H1 (cell line): ENCODE measurements around the gene ZNF292. TPM values are rescaled to one million over a fixed set of nuclear protein-coding genes. Genes with fewer than 3 reads are reported as not detected.

ENCODE experiments used
- ATF3 ChIP-seq: IDR thresholded peaks from 2 replicates; pipeline ENCODE4 v1.6.1; 2011; ENCODE audit warnings: low read depth, mild to moderate bottlenecking, low read length; ENCODE audit not compliant: insufficient read depth
- CHD7 ChIP-seq: fragments of 300-600 bp; sonication (generic); IDR thresholded peaks from 2 replicates; pipeline ENCODE4 v1.7.1; 2012; ENCODE audit warnings: low read length, moderate library complexity, mild to moderate bottlenecking, inconsistent platforms; ENCODE audit not compliant: insufficient replicate concordance
- CREB1 ChIP-seq: IDR thresholded peaks from 2 replicates; pipeline ENCODE4 v1.6.1; 2012; ENCODE audit warnings: inconsistent platforms
- CTCF ChIP-seq, 3 experiments: IDR thresholded peaks; 1 replicate in 2 of 3; 2 replicates in 1 of 3; pipeline versions ENCODE4 v1.5.1 to v1.6.1; 2011; ENCODE audit warnings: low read length in 3 of 3, mild to moderate bottlenecking in 3 of 3, inconsistent platforms in 2 of 3, low read depth in 1 of 3, moderate library complexity in 1 of 3; ENCODE audit not compliant: insufficient read depth in 1 of 3; ENCODE audit errors: control extremely low read depth in 1 of 3
- RAD21 ChIP-seq, 2 experiments: IDR thresholded peaks in 1 of 2; conservative IDR thresholded peaks in 1 of 2; 2 replicates each; pipeline ENCODE4 v1.6.1; 2011; ENCODE audit warnings: low read depth in 2 of 2, low read length in 2 of 2, improper control_type of control experiment in 1 of 2, inconsistent platforms in 1 of 2, mild to moderate bottlenecking in 1 of 2, moderate library complexity in 1 of 2
- SIRT6 ChIP-seq: IDR thresholded peaks from one replicate; pipeline ENCODE4 v1.7.1; 2012; ENCODE audit warnings: low read length, inconsistent platforms
- ZNF274 ChIP-seq: IDR thresholded peaks from 2 replicates; pipeline ENCODE4 v1.7.0; 2012; ENCODE audit warnings: low read length, borderline replicate concordance; ENCODE audit errors: extremely low read depth
- polyA plus RNA-seq, 7 experiments: library from polyadenylated mRNA; depleted of rRNA in 3 of 7; stranded (reverse) in 5 of 7; unstranded in 2 of 7; fragments of >200 nt in 5 of 7; fragments of 200-250 nt in 2 of 7; gene quantifications; 1 replicate in 5 of 7; 2 replicates in 1 of 7; 4 replicates in 1 of 7; pipeline versions ENCODE4 v1.2.1 to v1.2.3, GENCODE V29; 2011 to 2013; ENCODE audit warnings: missing spikeins in 2 of 7, mixed read lengths in 2 of 7
- total RNA-seq: library from RNA; stranded (reverse); fragmentation: NEBNext Ultra II Directional; extraction: Animal tissue kit (Norgen Biotek cat#: 25700); gene quantifications from 2 replicates; pipeline ENCODE4 v1.2.1, GENCODE V29; 2021

The ZNF292 gene
- total and polyA plus RNA-seq, 2 of the 8 experiments (the other 6 are each of a cell fraction or from before 2014, with no cell fraction given): 6.8 to 44.2 TPM

GRCh38 chr6:87277123-87277522, 121.8 kb downstream of the ZNF292 start (continued):
- no peak for TF ChIP-seq CHD7
- no peak for TF ChIP-seq ZNF274
- no peak for TF ChIP-seq CREB1
- TF ChIP-seq CTCF (IDR thresholded peaks at IDR 0.05; ENCODE audit: control extremely low read depth in 1 of 3, insufficient read depth in 1 of 3, low read depth in 1 of 3, low read length in 3 of 3): peak in 2 of 3 experiments; percentile 4 to 19; a peak in 2 of 4 replicates
- TF ChIP-seq SIRT6: no peak
- peak; percentile 39 to 45 for TF ChIP-seq RAD21 (IDR thresholded peaks at IDR 0.05 in 1 of 2, conservative IDR thresholded peaks at IDR 0.05 in 1 of 2; ENCODE audit: low read depth in 2 of 2, low read length in 2 of 2)
- TF ChIP-seq ATF3: no peak
